Endothelial cell of umbilical vein (primary cell): ENCODE results near the gene ADAM8. TPM values are rescaled to one million over a fixed set of nuclear protein-coding genes. Genes with fewer than 3 reads are reported as not detected.

Experiments used
- BruUV-seq: library from RNA; stranded (reverse); fragments of 400-500 nt; replicated peaks from 2 replicates; lab custom pipeline; 2021; lab: Mats Ljungman, UMichigan
- CTCF ChIA-PET: fragments of 300-600, 350-600 bp; sonication (Branson Sonifier 250); formaldehyde crosslinking; loops from one replicate; lab custom pipeline; 2021; ENCODE audit warnings: antibody characterized with exemption, inconsistent platforms; lab: Charles Lee
- POLR2A ChIA-PET: fragments of 300-600, 350-600 bp; sonication (Branson Sonifier 250); formaldehyde crosslinking; loops from one replicate; lab custom pipeline; 2021; ENCODE audit warnings: antibody characterized with exemption, inconsistent platforms; lab: Charles Lee
- DNase-seq: peaks from one replicate; pipeline ENCODE4 v3.0.0-alpha.2; 2011; ENCODE audit warnings: low read depth, low spot score
- FAIRE-seq: peaks from 2 replicates; lab custom pipeline; 2011; peaks lifted over from hg19 to GRCh38; lab: Jason Lieb, UNC
- H2AFZ ChIP-seq: 2 replicates; pipeline ENCODE4 v1.6.0; 2012; ENCODE audit warnings: low read depth, low read length, control low read depth, inconsistent platforms
- H3K27ac ChIP-seq: 2 replicates; pipeline ENCODE4 v1.5.1; 2011; ENCODE audit warnings: low read depth, mild to moderate bottlenecking, control low read depth, low read length, moderate library complexity; ENCODE audit not compliant: insufficient read depth
- H3K27me3 ChIP-seq, 2 experiments: 2 replicates each; pipeline versions ENCODE4 v1.6.0 to v1.6.1; 2011; ENCODE audit warnings: low read length in 2 of 2, mixed read lengths in 1 of 2; ENCODE audit not compliant: control insufficient read depth in 2 of 2, insufficient read depth in 2 of 2
- H3K36me3 ChIP-seq, 2 experiments: 2 replicates in 1 of 2; 3 replicates in 1 of 2; pipeline ENCODE4 v1.5.1; 2011; ENCODE audit warnings: low read length in 2 of 2, mild to moderate bottlenecking in 1 of 2, moderate library complexity in 1 of 2; ENCODE audit not compliant: control insufficient read depth in 2 of 2, insufficient read depth in 2 of 2; ENCODE audit errors: extremely low read depth in 1 of 2
- H3K4me1 ChIP-seq: 3 replicates; pipeline ENCODE4 v1.5.1; 2011; ENCODE audit warnings: mild to moderate bottlenecking, low read length; ENCODE audit not compliant: control insufficient read depth, insufficient read depth; ENCODE audit errors: extremely low read depth
- H3K4me2 ChIP-seq: 2 replicates; pipeline ENCODE4 v1.6.1; 2011; ENCODE audit warnings: low read length, control low read depth, mixed read lengths; ENCODE audit not compliant: insufficient read depth
- H3K4me3 ChIP-seq, 3 experiments: fragments of 200-600 bp in 1 of 3; sonication (generic), shearing (Covaris generic) in 1 of 3; replicated peaks in 1 of 3; 2 replicates each; pipeline ENCODE4 v1.5.1; 2011 to 2016; ENCODE audit warnings: control low read depth in 3 of 3, low read length in 3 of 3, mild to moderate bottlenecking in 2 of 3, inconsistent platforms in 1 of 3, low read depth in 1 of 3, moderate library complexity in 1 of 3; ENCODE audit not compliant: insufficient read depth in 1 of 3
- H3K79me2 ChIP-seq: 2 replicates; pipeline ENCODE4 v1.6.0; 2012; ENCODE audit warnings: low read length, inconsistent platforms; ENCODE audit not compliant: control insufficient read depth, insufficient read depth
- H3K9ac ChIP-seq: replicated peaks from 2 replicates; pipeline ENCODE3; 2011; ENCODE audit warnings: low read length, control low read depth; ENCODE audit not compliant: insufficient read depth; ENCODE audit errors: extremely low read depth
- H3K9me1 ChIP-seq: replicated peaks from 3 replicates; pipeline ENCODE4 v1.6.0; 2011; ENCODE audit warnings: mild to moderate bottlenecking, low read length; ENCODE audit not compliant: control insufficient read depth, insufficient read depth; ENCODE audit errors: extremely low read depth
- H3K9me3 ChIP-seq: replicated peaks from 2 replicates; pipeline ENCODE4 v1.5.1; 2012; ENCODE audit warnings: low read length, inconsistent platforms; ENCODE audit not compliant: control insufficient read depth, insufficient read depth
- H4K20me1 ChIP-seq: replicated peaks from 2 replicates; pipeline ENCODE3; 2011; ENCODE audit warnings: mild to moderate bottlenecking, low read length; ENCODE audit not compliant: control insufficient read depth, insufficient read depth; ENCODE audit errors: extremely low read depth
- EZH2 ChIP-seq: IDR thresholded peaks from 2 replicates; pipeline ENCODE4 v1.6.1; 2012; ENCODE audit warnings: borderline replicate concordance, low read depth, mild to moderate bottlenecking, moderate library complexity, low read length, inconsistent platforms; ENCODE audit not compliant: severe bottlenecking
- FOS ChIP-seq: IDR thresholded peaks from 2 replicates; pipeline ENCODE4 v1.6.1; 2011; ENCODE audit warnings: mild to moderate bottlenecking, low read length, moderate library complexity, borderline replicate concordance; ENCODE audit not compliant: insufficient read depth
- GATA2 ChIP-seq: IDR thresholded peaks from 2 replicates; pipeline ENCODE4 v1.7.0; 2011; ENCODE audit warnings: low read depth, mild to moderate bottlenecking, moderate library complexity, mixed read lengths, low read length; ENCODE audit not compliant: insufficient read length, insufficient read depth
- JUN ChIP-seq: IDR thresholded peaks from 2 replicates; pipeline ENCODE4 v1.6.1; 2011; ENCODE audit warnings: borderline replicate concordance, low read depth; ENCODE audit not compliant: insufficient read length, insufficient read depth
- POLR2A ChIP-seq: IDR thresholded peaks from 2 replicates; pipeline ENCODE4 v1.6.1; 2012; ENCODE audit warnings: low read depth, mild to moderate bottlenecking, control low read depth, low read length
- POLR2AphosphoS5 ChIP-seq: IDR thresholded peaks from 2 replicates; pipeline ENCODE4 v1.6.1; 2012; ENCODE audit warnings: low read depth, mild to moderate bottlenecking, control low read depth, low read length, moderate library complexity; ENCODE audit not compliant: insufficient read depth
- dilution Hi-C: fragments of 300-500 bp; cut with MboI; formaldehyde crosslinking; loops from one replicate; pipeline ENCODE4 v1.15.0; 2019; ENCODE audit warnings: low sequenced_read_pairs; ENCODE audit not compliant: extremely low pct_ligation_motif_present
- intact Hi-C: fragments of 100-400 bp; cut with micrococcal nuclease; formaldehyde crosslinking; loops from one replicate; pipeline ENCODE4 v1.10.0; 2022
- polyA plus RNA-seq, 4 experiments: library from polyadenylated mRNA; depleted of rRNA in 3 of 4; stranded (reverse) in 3 of 4; unstranded in 1 of 4; fragments of >200 nt; gene quantifications; 2 replicates each; pipeline versions ENCODE4 v1.2.1 to v1.2.3, GENCODE V29; 2011 to 2012; ENCODE audit warnings: missing spikeins in 1 of 4
- total RNA-seq: library from RNA; stranded (reverse); gene quantifications from 2 replicates; pipeline ENCODE4 v1.2.3, GENCODE V29; 2021
- TF ChIP-seq, protein P1 (sequence below): IDR thresholded peaks from 2 replicates; pipeline ENCODE4 v1.6.1; 2011; ENCODE audit not compliant: insufficient read depth, insufficient read length
- TF ChIP-seq, protein P2 (sequence below), 2 donors: IDR thresholded peaks; 1 replicate in 1 of 2; 2 replicates in 1 of 2; pipeline ENCODE4 v1.5.1; 2011; ENCODE audit warnings: low read length in 2 of 2, mild to moderate bottlenecking in 2 of 2, moderate library complexity in 2 of 2, control low read depth in 1 of 2, inconsistent platforms in 1 of 2, low read depth in 1 of 2; ENCODE audit not compliant: insufficient read depth in 1 of 2; ENCODE audit errors: extremely low read depth in 1 of 2

Gene ADAM8
- total and polyA plus RNA-seq, 2 donors (not counting 3 experiments of a cell fraction or from before 2014, with no cell fraction given): 0.51 to 0.55 TPM

DNA sequence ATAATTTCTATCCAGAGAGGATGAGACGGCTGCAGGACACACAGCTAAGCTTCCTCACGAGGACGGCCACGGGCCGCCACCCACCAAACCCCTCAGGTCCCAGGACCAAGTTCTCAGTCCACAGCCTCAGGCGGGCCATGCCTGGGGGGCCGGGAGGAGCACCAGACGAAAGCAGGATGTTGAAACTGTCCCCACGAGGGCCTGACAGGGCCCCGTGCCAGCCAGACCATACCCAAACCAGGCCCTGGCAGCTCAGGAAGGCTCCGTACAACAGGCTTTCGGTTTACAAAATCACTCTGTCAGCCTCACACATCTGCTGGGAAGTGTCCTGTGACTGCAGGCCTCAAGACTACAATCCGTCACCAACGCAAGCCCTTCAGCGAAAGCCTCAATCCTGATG lies 17.5 kb upstream of the ADAM8 start:
- intact Hi-C loops (no loop called here), dilution Hi-C loops (no loop called here)
- CTCF ChIA-PET: interaction anchor here (1.6 to 2.5 kb wide), 4 partner anchors 9 to 37 kb away, joined by 4 to 11 read pairs (median 10); no protein-coding TSS in a partner anchor
- H3K79me2 ChIP-seq: no peaks in the 10 kb centered on the region
- no peak for FAIRE-seq
- no peak for DNase-seq
- POLR2A ChIA-PET: no interaction called here
- BruUV-seq: no TSS peak
- H3K36me3 ChIP-seq: peaks cover 2 to 37% of the 10 kb centered on the region in 2 experiments
- H3K4me3 ChIP-seq: no peak overlapping the region
- no peak overlapping the region for H3K9ac ChIP-seq
- no peaks in the 10 kb centered on the region for H3K9me1 ChIP-seq
- no peaks in the 10 kb centered on the region for H3K9me3 ChIP-seq
- H3K4me2 ChIP-seq: no peak overlapping the region
- H3K27ac ChIP-seq: no peak overlapping the region
- peaks cover 12% of the 10 kb centered on the region for H3K4me1 ChIP-seq
- no peak for TF ChIP-seq JUN
- TF ChIP-seq, protein P1, sequence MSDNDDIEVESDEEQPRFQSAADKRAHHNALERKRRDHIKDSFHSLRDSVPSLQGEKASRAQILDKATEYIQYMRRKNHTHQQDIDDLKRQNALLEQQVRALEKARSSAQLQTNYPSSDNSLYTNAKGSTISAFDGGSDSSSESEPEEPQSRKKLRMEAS: no peak
- TF ChIP-seq, protein P2, sequence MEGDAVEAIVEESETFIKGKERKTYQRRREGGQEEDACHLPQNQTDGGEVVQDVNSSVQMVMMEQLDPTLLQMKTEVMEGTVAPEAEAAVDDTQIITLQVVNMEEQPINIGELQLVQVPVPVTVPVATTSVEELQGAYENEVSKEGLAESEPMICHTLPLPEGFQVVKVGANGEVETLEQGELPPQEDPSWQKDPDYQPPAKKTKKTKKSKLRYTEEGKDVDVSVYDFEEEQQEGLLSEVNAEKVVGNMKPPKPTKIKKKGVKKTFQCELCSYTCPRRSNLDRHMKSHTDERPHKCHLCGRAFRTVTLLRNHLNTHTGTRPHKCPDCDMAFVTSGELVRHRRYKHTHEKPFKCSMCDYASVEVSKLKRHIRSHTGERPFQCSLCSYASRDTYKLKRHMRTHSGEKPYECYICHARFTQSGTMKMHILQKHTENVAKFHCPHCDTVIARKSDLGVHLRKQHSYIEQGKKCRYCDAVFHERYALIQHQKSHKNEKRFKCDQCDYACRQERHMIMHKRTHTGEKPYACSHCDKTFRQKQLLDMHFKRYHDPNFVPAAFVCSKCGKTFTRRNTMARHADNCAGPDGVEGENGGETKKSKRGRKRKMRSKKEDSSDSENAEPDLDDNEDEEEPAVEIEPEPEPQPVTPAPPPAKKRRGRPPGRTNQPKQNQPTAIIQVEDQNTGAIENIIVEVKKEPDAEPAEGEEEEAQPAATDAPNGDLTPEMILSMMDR (IDR thresholded peaks at IDR 0.05; ENCODE audit: extremely low read depth in 1 of 2, insufficient read depth in 1 of 2, low read depth in 1 of 2, low read length in 2 of 2): no peak
- TF ChIP-seq POLR2A: no peak
- TF ChIP-seq GATA2: no peak
- TF ChIP-seq POLR2AphosphoS5: no peak
- no peak for TF ChIP-seq FOS
- TF ChIP-seq EZH2: no peak
- H2AFZ ChIP-seq: no peak overlapping the region
- H3K27me3 ChIP-seq: no peaks in the 10 kb centered on the region
- H4K20me1 ChIP-seq: no peaks in the 10 kb centered on the region
